H1 (cell line): ENCODE measurements around the gene ARMC3. TPM values are rescaled to one million over a fixed set of nuclear protein-coding genes. Genes with fewer than 3 reads are reported as not detected.

Source experiments
- CTCF ChIA-PET: fragments of 300-600 bp; sonication (Branson Sonifier 250); formaldehyde crosslinking; loops from one replicate; lab custom pipeline; 2021; ENCODE audit not compliant: partially characterized antibody; lab: Charles Lee
- POLR2A ChIA-PET: fragments of 300-600 bp; sonication (Branson Sonifier 250); formaldehyde crosslinking; loops from one replicate; lab custom pipeline; 2021; ENCODE audit warnings: inconsistent platforms; ENCODE audit not compliant: partially characterized antibody; lab: Charles Lee
- DNase-seq, 2 experiments: peaks; one replicate each; pipeline versions ENCODE4 v3.0.0 to v3.0.0-alpha.2; 2010 to 2022; ENCODE audit warnings: low spot score in 2 of 2, low read depth in 1 of 2, mixed read lengths in 1 of 2
- FAIRE-seq: peaks from 2 replicates; lab custom pipeline; 2011; peaks lifted over from hg19 to GRCh38; lab: Jason Lieb, UNC
- H2AFZ ChIP-seq: 2 replicates; pipeline ENCODE4 v1.8.1; 2012; ENCODE audit warnings: low read length, inconsistent platforms
- H2AK5ac ChIP-seq: 2 replicates; pipeline ENCODE4 v1.6.1; 2013; ENCODE audit warnings: low read depth, low read length
- H2BK120ac ChIP-seq: replicated peaks from 2 replicates; pipeline ENCODE3; 2013; ENCODE audit warnings: low read depth, low read length, inconsistent platforms
- H2BK12ac ChIP-seq: 2 replicates; pipeline ENCODE4 v1.6.1; 2013; ENCODE audit warnings: low read depth, low read length
- H2BK15ac ChIP-seq: 2 replicates; pipeline ENCODE4 v1.6.1; 2013; ENCODE audit warnings: low read length
- H2BK20ac ChIP-seq: 2 replicates; pipeline ENCODE4 v1.6.1; 2013; ENCODE audit warnings: low read length
- H2BK5ac ChIP-seq: 2 replicates; pipeline ENCODE4 v1.6.1; 2013; ENCODE audit warnings: low read depth, low read length
- H3K14ac ChIP-seq: 2 replicates; pipeline ENCODE4 v1.6.1; 2013; ENCODE audit warnings: inconsistent platforms; ENCODE audit not compliant: insufficient read length
- H3K18ac ChIP-seq: 2 replicates; pipeline ENCODE4 v1.6.1; 2013; ENCODE audit warnings: low read length; ENCODE audit errors: extremely low read depth
- H3K23ac ChIP-seq: 2 replicates; pipeline ENCODE4 v1.6.1; 2013; ENCODE audit warnings: inconsistent platforms; ENCODE audit not compliant: insufficient read length
- H3K23me2 ChIP-seq: 2 replicates; pipeline ENCODE4 v1.6.1; 2013; ENCODE audit warnings: low read depth, low read length
- H3K27ac ChIP-seq: 2 replicates; pipeline ENCODE4 v1.6.1; 2011; ENCODE audit warnings: low read depth, low read length, inconsistent platforms
- H3K27me3 ChIP-seq, 4 experiments: replicated peaks in 1 of 4; 1 replicate in 1 of 4; 2 replicates in 3 of 4; pipeline versions ENCODE4 v1.6.1 to v1.8.1; 2011 to 2013; ENCODE audit warnings: low read length in 3 of 4, mild to moderate bottlenecking in 3 of 4, inconsistent platforms in 2 of 4, mixed read lengths in 2 of 4, moderate library complexity in 1 of 4; ENCODE audit not compliant: control insufficient read depth in 3 of 4, insufficient read depth in 3 of 4; ENCODE audit errors: extremely low read depth in 1 of 4
- H3K36me3 ChIP-seq, 4 experiments: 2 replicates each; pipeline versions ENCODE4 v1.6.1 to v1.8.1; 2011 to 2013; ENCODE audit warnings: mild to moderate bottlenecking in 4 of 4, low read length in 3 of 4, moderate library complexity in 2 of 4, control low read depth in 1 of 4, inconsistent platforms in 1 of 4; ENCODE audit not compliant: insufficient read depth in 4 of 4, control insufficient read depth in 2 of 4
- H3K4ac ChIP-seq: replicated peaks from 2 replicates; pipeline ENCODE3; 2013; ENCODE audit warnings: low read length, low read depth, mixed read lengths, inconsistent platforms; ENCODE audit not compliant: insufficient read length
- H3K4me1 ChIP-seq, 4 experiments: replicated peaks in 1 of 4; 1 replicate in 1 of 4; 2 replicates in 3 of 4; pipeline versions ENCODE4 v1.6.1 to v1.8.1; 2011 to 2013; ENCODE audit warnings: low read length in 3 of 4, inconsistent platforms in 2 of 4, mixed read lengths in 1 of 4; ENCODE audit not compliant: insufficient read depth in 4 of 4, control insufficient read depth in 3 of 4
- H3K4me2 ChIP-seq, 2 experiments: 2 replicates each; pipeline versions ENCODE4 v1.6.1 to v1.8.1; 2011 to 2013; ENCODE audit warnings: low read depth in 2 of 2, low read length in 2 of 2, control low read depth in 1 of 2, inconsistent platforms in 1 of 2, mild to moderate bottlenecking in 1 of 2; ENCODE audit not compliant: insufficient read depth in 1 of 2
- H3K4me3 ChIP-seq, 4 experiments: fragments of 200-600, 300-600 bp in 1 of 4; sonication (generic), shearing (Covaris generic), sonication (Bioruptor Twin) in 1 of 4; 2 replicates each; pipeline versions ENCODE4 v1.5.1 to v1.8.1; 2011 to 2016; ENCODE audit warnings: low read length in 4 of 4, low read depth in 3 of 4, control low read depth in 2 of 4, inconsistent platforms in 2 of 4, mild to moderate bottlenecking in 2 of 4, mixed read lengths in 1 of 4, moderate library complexity in 1 of 4; ENCODE audit not compliant: insufficient read depth in 2 of 4; ENCODE audit errors: extremely low read depth in 1 of 4
- H3K56ac ChIP-seq: replicated peaks from 2 replicates; pipeline ENCODE3; 2013; ENCODE audit warnings: low read depth, mild to moderate bottlenecking, mixed read lengths, low read length, inconsistent platforms; ENCODE audit not compliant: insufficient read length
- H3K79me1 ChIP-seq: 2 replicates; pipeline ENCODE4 v1.6.1; 2013; ENCODE audit warnings: low read depth, low read length, control low read depth
- H3K79me2 ChIP-seq, 2 experiments: 2 replicates each; pipeline versions ENCODE4 v1.6.1 to v1.8.1; 2012 to 2013; ENCODE audit warnings: low read length in 2 of 2, mild to moderate bottlenecking in 2 of 2, inconsistent platforms in 1 of 2; ENCODE audit not compliant: insufficient read depth in 2 of 2, control insufficient read depth in 1 of 2
- H3K9ac ChIP-seq, 4 experiments: replicated peaks in 1 of 4; 1 replicate in 1 of 4; 2 replicates in 3 of 4; pipeline versions ENCODE4 v1.6.1 to v1.8.1; 2011 to 2013; ENCODE audit warnings: low read depth in 3 of 4, low read length in 3 of 4, control low read depth in 2 of 4, mild to moderate bottlenecking in 2 of 4, moderate library complexity in 2 of 4, inconsistent platforms in 1 of 4; ENCODE audit errors: extremely low read depth in 1 of 4
- H3K9me3 ChIP-seq, 2 experiments: 2 replicates each; pipeline versions ENCODE4 v1.6.1 to v1.8.1; 2012 to 2013; ENCODE audit warnings: mild to moderate bottlenecking in 2 of 2, moderate library complexity in 2 of 2, control low read depth in 1 of 2, inconsistent platforms in 1 of 2, low read depth in 1 of 2, low read length in 1 of 2, mixed read lengths in 1 of 2; ENCODE audit not compliant: insufficient read depth in 2 of 2
- H4K20me1 ChIP-seq, 2 experiments: replicated peaks in 1 of 2; 2 replicates each; pipeline versions ENCODE3 to v1.8.1; 2011 to 2013; ENCODE audit warnings: inconsistent platforms in 2 of 2, low read length in 2 of 2, mild to moderate bottlenecking in 1 of 2; ENCODE audit not compliant: insufficient read depth in 2 of 2, control insufficient read depth in 1 of 2
- H4K5ac ChIP-seq: 2 replicates; pipeline ENCODE4 v1.6.1; 2013; ENCODE audit warnings: low read length, low read depth, mixed read lengths, inconsistent platforms; ENCODE audit not compliant: insufficient read length
- H4K8ac ChIP-seq: 2 replicates; pipeline ENCODE4 v1.8.0; 2013; ENCODE audit warnings: mild to moderate bottlenecking, moderate library complexity, low read length, inconsistent platforms; ENCODE audit not compliant: insufficient read depth; ENCODE audit errors: extremely low read depth
- H4K91ac ChIP-seq: replicated peaks from 2 replicates; pipeline ENCODE3; 2013; ENCODE audit warnings: low read length, mixed read lengths, inconsistent platforms; ENCODE audit not compliant: insufficient read length
- BRCA1 ChIP-seq: IDR thresholded peaks from 2 replicates; pipeline ENCODE4 v1.6.1; 2012; ENCODE audit warnings: low read depth, low read length, improper control_type of control experiment
- CHD1 ChIP-seq: IDR thresholded peaks from 2 replicates; pipeline ENCODE4 v1.6.1; 2012; ENCODE audit warnings: low read depth, low read length, improper control_type of control experiment
- MAFK ChIP-seq: IDR thresholded peaks from 2 replicates; pipeline ENCODE4 v1.6.1; 2012; ENCODE audit warnings: low read depth, mild to moderate bottlenecking, improper control_type of control experiment, low read length
- TEAD4 ChIP-seq: IDR thresholded peaks from 2 replicates; pipeline ENCODE4 v1.6.1; 2012; ENCODE audit warnings: low read depth, low read length, inconsistent platforms, mixed read lengths
- WGBS, 2 experiments: shearing (Covaris generic) in 1 of 2; methylation state at CpG; one replicate each; pipeline versions ENCODE4 v1.1.6 to v1.1.7; 2013 to 2015; ENCODE audit warnings: low lambda C conversion rate in 2 of 2, mixed read lengths in 2 of 2, inconsistent platforms in 1 of 2, low coverage in 1 of 2, missing lambda C conversion rate in 1 of 2; ENCODE audit not compliant: insufficient replicate concordance in 2 of 2, insufficient coverage in 1 of 2, insufficient read length in 1 of 2; ENCODE audit errors: extremely low coverage in 1 of 2, missing lambda C conversion rate in 1 of 2; 5-methylcytosine and 5-hydroxymethylcytosine counted together
- polyA plus RNA-seq, 7 experiments: library from polyadenylated mRNA; depleted of rRNA in 3 of 7; stranded (reverse) in 5 of 7; unstranded in 2 of 7; fragments of >200 nt in 5 of 7; fragments of 200-250 nt in 2 of 7; gene quantifications; 1 replicate in 5 of 7; 2 replicates in 1 of 7; 4 replicates in 1 of 7; pipeline versions ENCODE4 v1.2.1 to v1.2.3, GENCODE V29; 2011 to 2013; ENCODE audit warnings: missing spikeins in 2 of 7, mixed read lengths in 2 of 7
- total RNA-seq: library from RNA; stranded (reverse); fragmentation: NEBNext Ultra II Directional; extraction: Animal tissue kit (Norgen Biotek cat#: 25700); gene quantifications from 2 replicates; pipeline ENCODE4 v1.2.1, GENCODE V29; 2021

Gene ARMC3
- total and polyA plus RNA-seq, 2 of the 8 experiments (the other 6 are each of a cell fraction or from before 2014, with no cell fraction given): 0.15 TPM

DNA sequence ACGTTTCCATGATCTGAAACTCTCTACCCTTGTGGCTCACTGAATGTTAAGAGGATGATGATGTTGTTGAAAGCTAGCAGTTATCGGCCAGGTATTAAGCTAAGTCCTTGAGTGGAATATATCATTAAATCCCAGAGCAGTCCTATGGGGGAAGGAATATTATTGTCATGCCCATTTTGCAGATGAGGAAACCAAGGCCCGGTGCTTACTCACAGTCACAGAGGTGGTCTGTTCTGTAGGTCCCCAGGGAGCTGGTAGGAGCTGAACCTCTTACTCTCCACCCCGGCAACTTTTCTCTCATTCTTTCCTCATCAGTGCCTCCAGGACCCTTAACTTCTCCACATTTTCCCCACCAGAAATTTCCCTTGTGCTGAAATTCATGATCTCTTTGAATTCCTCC lies 62.6 kb downstream of the ARMC3 start:
- H2BK20ac ChIP-seq: no peak overlapping the region
- H3K4me2 ChIP-seq: no peak overlapping the region
- H3K23ac ChIP-seq: no peak overlapping the region
- 91% methylated on average over 4 of the region's 4 CpGs; no CpG with 5 or more reads in 1 of the 2 experiments for WGBS, 2 experiments
- H3K79me1 ChIP-seq: no peaks in the 10 kb centered on the region
- no peak for TF ChIP-seq CHD1
- TF ChIP-seq BRCA1: no peak
- no peak for TF ChIP-seq MAFK
- TF ChIP-seq TEAD4: no peak
- TF ChIP-seq, all 59 proteins: peak for 0
- Histone ChIP-seq H3K4me3 (no peak overlapping the region), H3K9me3 (no peaks in the 10 kb centered on the region), H2AK5ac (no peak overlapping the region), H4K20me1 (no peaks in the 10 kb centered on the region), H2BK5ac (no peak overlapping the region), H3K18ac (no peak overlapping the region), H3K4me1 (peaks cover 0 to 5% (median 1%) of the 10 kb centered on the region in 4 experiments; a peak in 2 of 7 replicates), H4K91ac (no peak overlapping the region), H2AFZ (no peak overlapping the region), H3K23me2 (no peaks in the 10 kb centered on the region), H3K36me3 (no peaks in the 10 kb centered on the region), H3K56ac (no peak overlapping the region), H4K5ac (no peak overlapping the region), H4K8ac (no peak overlapping the region), H3K27me3 (no peaks in the 10 kb centered on the region), H3K27ac (no peak overlapping the region), H3K4ac (no peak overlapping the region), H2BK12ac (no peak overlapping the region), H2BK15ac (no peak overlapping the region), H3K79me2 (no peaks in the 10 kb centered on the region), H3K14ac (no peak overlapping the region), H3K9ac (no peak overlapping the region), H2BK120ac (no peak overlapping the region)
- CTCF ChIA-PET: interaction anchor here (0.6 to 4.8 kb wide), 14 partner anchors 10 to 997 kb away, joined by 3 to 30 read pairs (median 4); no protein-coding TSS in a partner anchor
- POLR2A ChIA-PET: no interaction called here
- DNase-seq (no peak), FAIRE-seq (no peak)
